Hepatocyte (in vitro differentiated cells): ENCODE data around the gene C16orf86.

Source experiments
- CTCF ChIP-seq: fragments of 200-600 bp; sonication (generic); IDR thresholded peaks from 2 replicates; pipeline ENCODE4 v1.5.1; 2016; ENCODE audit warnings: antibody characterized with exemption, mild to moderate bottlenecking; ENCODE audit not compliant: poor library complexity
- EZH2 ChIP-seq: fragments of 200-600 bp; sonication (generic); IDR thresholded peaks from 2 replicates; pipeline ENCODE4 v1.6.1; 2016; ENCODE audit warnings: antibody characterized with exemption, mild to moderate bottlenecking, borderline replicate concordance
- EZH2phosphoT487 ChIP-seq: fragments of 200-600 bp; sonication (generic); IDR thresholded peaks from one replicate; pipeline ENCODE4 v1.6.1; 2018; ENCODE audit warnings: antibody characterized with exemption, mild to moderate bottlenecking, low read depth, moderate library complexity; ENCODE audit not compliant: unreplicated experiment, severe bottlenecking

GRCh38 chr16:67676516-67676915 lies 9.9 kb downstream of the C16orf86 start:
- TF ChIP-seq CTCF = no peak
- TF ChIP-seq EZH2phosphoT487 = no peak
- TF ChIP-seq EZH2 = no peak
